Osteocyte (in vitro differentiated cells): ENCODE results near the gene RIN1. TPM values are rescaled to one million over a fixed set of nuclear protein-coding genes. Genes with fewer than 3 reads are reported as not detected.
"Not testable (repeated sequence)": the region's sequence is repeated elsewhere in the genome, so short reads cannot be mapped to it uniquely, and the experiment has no call there.

ENCODE experiments used
- DNase-seq: peaks from one replicate; pipeline ENCODE4 v3.0.0; 2021; ENCODE audit warnings: mixed read lengths; ENCODE audit not compliant: unreplicated experiment; ENCODE audit errors: extremely low spot score
- H3K27ac Mint-ChIP-seq: one replicate; pipeline ENCODE4 v1.8.0; 2021; ENCODE audit warnings: mild to moderate bottlenecking, mixed read lengths; ENCODE audit not compliant: unreplicated experiment
- H3K27me3 Mint-ChIP-seq: one replicate; pipeline ENCODE4 v1.8.0; 2021; ENCODE audit warnings: mixed read lengths; ENCODE audit not compliant: unreplicated experiment
- H3K36me3 Mint-ChIP-seq: one replicate; pipeline ENCODE4 v1.8.0; 2021; ENCODE audit warnings: mixed read lengths; ENCODE audit not compliant: unreplicated experiment
- H3K4me1 Mint-ChIP-seq: one replicate; pipeline ENCODE4 v1.8.0; 2021; ENCODE audit warnings: mixed read lengths; ENCODE audit not compliant: unreplicated experiment
- H3K4me3 Mint-ChIP-seq: one replicate; pipeline ENCODE4 v1.8.0; 2021; ENCODE audit warnings: mild to moderate bottlenecking, moderate library complexity, mixed read lengths; ENCODE audit not compliant: unreplicated experiment
- H3K9me3 Mint-ChIP-seq: one replicate; pipeline ENCODE4 v1.8.0; 2021; ENCODE audit warnings: mixed read lengths; ENCODE audit not compliant: unreplicated experiment
- total RNA-seq: library from RNA; stranded (reverse); gene quantifications from 2 replicates; pipeline ENCODE4 v1.2.1, GENCODE V29; 2021
- TF ChIP-seq, protein P1 (sequence below): fragments of 200-600 bp; sonication (generic); IDR thresholded peaks from 2 replicates; pipeline ENCODE4 v1.5.0; 2021; ENCODE audit warnings: antibody characterized with exemption, mild to moderate bottlenecking, moderate library complexity

RIN1 gene
- total RNA-seq, 1 donor from 2014 or later: 23.6 TPM

DNA sequence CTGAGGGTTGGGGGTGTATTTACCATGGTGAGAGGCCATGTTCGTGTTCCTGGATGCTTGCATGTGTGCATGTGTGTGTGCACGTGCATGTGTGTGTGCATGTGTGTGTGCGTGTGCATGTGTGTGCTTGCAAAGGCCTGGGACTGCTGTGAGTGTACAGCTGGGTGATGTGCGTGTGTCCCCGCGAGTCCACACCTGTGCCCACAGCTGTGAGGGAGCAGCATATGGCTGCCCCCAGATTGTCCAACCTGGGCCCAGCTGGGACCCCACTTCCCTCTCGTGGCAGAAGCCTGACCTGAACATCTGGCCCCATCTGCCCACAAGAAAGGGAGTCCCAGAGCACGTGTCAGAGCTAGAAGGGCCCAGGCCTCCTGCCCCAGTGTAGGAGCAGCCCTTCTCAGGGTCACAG, 11.0 kb downstream of the RIN1 start:
- Mint-ChIP-seq H3K27ac (peak overlapping the region; percentile 90), H3K9me3 (no peaks in the 10 kb centered on the region), H3K4me3 (no peak overlapping the region), H3K4me1 (peaks cover 74% of the 10 kb centered on the region), H3K36me3 (no peaks in the 10 kb centered on the region), H3K27me3 (no peaks in the 10 kb centered on the region)
- TF ChIP-seq, protein P1, sequence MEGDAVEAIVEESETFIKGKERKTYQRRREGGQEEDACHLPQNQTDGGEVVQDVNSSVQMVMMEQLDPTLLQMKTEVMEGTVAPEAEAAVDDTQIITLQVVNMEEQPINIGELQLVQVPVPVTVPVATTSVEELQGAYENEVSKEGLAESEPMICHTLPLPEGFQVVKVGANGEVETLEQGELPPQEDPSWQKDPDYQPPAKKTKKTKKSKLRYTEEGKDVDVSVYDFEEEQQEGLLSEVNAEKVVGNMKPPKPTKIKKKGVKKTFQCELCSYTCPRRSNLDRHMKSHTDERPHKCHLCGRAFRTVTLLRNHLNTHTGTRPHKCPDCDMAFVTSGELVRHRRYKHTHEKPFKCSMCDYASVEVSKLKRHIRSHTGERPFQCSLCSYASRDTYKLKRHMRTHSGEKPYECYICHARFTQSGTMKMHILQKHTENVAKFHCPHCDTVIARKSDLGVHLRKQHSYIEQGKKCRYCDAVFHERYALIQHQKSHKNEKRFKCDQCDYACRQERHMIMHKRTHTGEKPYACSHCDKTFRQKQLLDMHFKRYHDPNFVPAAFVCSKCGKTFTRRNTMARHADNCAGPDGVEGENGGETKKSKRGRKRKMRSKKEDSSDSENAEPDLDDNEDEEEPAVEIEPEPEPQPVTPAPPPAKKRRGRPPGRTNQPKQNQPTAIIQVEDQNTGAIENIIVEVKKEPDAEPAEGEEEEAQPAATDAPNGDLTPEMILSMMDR: no peak
- DNase-seq: no peak

DNA sequence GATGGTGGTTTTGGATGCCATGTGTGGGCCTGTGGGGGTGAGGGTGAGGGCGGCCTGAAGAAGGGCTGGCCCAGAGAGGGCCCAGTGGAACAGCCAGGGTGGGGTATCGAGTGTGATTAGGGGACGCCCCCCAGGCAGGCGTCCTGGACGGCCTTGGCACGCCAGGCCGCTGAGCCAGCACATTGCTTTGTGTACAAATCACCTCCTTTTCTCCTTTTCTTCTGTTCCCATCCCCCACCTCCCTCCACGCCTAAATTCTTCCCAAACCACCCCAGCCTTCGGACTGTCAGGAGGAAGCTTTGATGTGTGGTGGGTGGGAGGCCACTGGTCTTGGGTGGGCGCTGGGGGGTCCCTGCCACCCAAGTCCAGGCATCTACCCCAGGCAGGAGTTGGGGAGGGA, 11.6 kb downstream of the RIN1 start:
- Mint-ChIP-seq H3K36me3 (no peaks in the 10 kb centered on the region), H3K9me3 (no peaks in the 10 kb centered on the region), H3K27me3 (no peaks in the 10 kb centered on the region), H3K4me1 (peaks cover 70% of the 10 kb centered on the region), H3K4me3 (no peak overlapping the region), H3K27ac (peak overlapping the region; percentile 90)
- no peak for DNase-seq
- TF ChIP-seq, protein P1: no peak

DNA sequence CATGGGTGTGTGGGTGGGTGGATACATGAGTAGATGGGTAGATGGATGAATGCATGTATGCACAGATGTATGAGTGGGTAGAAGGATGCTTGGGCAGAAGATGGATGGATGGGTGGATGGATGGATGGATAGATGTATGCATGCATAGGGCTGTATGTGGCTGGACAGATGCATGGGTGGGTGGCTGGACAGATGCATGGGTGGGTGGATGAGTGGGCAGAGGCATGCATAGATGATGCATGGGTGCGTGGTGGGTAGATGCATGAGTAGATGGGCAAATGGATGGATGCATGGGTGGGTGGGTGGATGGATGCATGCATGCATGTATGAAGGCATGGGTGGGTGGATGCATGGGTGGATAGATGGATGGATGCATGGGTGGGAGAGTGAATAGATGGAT, 12.6 kb downstream of the RIN1 start:
- no peaks in the 10 kb centered on the region for H3K36me3 Mint-ChIP-seq
- TF ChIP-seq, protein P1: no peak
- no peak overlapping the region for H3K4me3 Mint-ChIP-seq
- no peaks in the 10 kb centered on the region for H3K27me3 Mint-ChIP-seq
- H3K9me3 Mint-ChIP-seq: no peaks in the 10 kb centered on the region
- no peak for DNase-seq
- H3K4me1 Mint-ChIP-seq: peaks cover 69% of the 10 kb centered on the region
- H3K27ac Mint-ChIP-seq: no peak overlapping the region

DNA sequence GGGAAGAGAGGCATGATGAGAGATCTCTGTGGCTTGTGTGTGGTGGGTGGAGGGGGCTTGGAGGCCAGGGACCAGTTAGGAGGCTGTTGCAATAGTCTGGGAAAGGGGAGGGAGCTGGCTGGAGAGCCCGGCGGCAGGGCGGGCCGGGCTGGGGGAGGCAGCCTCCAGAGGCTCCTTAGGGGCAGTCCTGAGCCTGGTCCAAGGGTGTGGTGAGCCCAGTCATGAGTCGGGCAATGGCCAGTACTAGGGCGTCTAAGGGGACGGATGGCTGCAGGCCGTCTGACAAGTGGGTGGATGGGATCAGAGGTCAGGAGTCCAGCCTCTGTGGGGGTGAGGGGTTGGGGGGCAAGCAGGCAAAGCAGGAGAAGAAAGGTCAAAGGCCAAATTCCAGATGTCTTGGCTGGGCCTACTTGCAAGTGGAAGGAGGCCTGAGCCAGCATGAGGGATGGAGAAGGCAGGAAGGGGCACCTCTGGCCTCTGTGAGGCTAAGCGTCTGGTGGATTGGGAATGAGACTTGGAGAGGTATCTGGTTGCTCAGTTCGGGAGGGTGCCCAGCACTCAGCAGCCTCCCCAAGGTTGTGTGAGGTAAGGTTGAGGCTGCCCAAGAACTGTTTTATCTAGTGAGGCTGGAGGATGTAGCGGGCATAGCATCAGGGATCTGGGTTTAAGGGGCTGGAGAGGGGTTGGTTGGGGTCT, 13.4 kb downstream of the RIN1 start:
- TF ChIP-seq, protein P1: no peak
- Mint-ChIP-seq H3K4me1 (peaks cover 69% of the 10 kb centered on the region), H3K4me3 (no peak overlapping the region), H3K36me3 (no peaks in the 10 kb centered on the region), H3K27ac (peak overlapping the region; percentile 46), H3K27me3 (no peaks in the 10 kb centered on the region), H3K9me3 (no peaks in the 10 kb centered on the region)
- no peak for DNase-seq

DNA sequence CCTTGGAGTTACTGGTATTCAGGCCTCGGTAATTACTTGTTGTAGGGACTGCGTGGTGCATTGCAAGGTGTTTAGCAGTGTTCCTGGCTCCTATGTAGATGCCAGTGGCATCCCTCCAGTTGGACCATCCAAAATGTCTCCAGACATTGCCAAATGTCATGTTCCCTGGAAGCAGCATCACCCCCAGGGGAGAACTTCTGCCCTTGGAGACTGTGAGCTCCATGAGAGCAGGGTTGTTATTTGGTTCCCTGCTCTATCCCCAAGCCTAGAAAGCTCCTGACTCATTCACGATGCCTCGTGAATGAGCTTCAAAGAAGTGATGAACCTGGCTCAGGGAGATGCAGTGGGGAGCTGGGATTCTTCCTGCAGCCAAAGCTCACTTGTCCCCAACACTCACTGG, 14.6 kb downstream of the RIN1 start:
- DNase-seq: no peak
- TF ChIP-seq, protein P1: no peak
- no peaks in the 10 kb centered on the region for H3K27me3 Mint-ChIP-seq
- peaks cover 66% of the 10 kb centered on the region for H3K4me1 Mint-ChIP-seq
- no peak overlapping the region for H3K4me3 Mint-ChIP-seq
- no peaks in the 10 kb centered on the region for H3K36me3 Mint-ChIP-seq
- no peak overlapping the region for H3K27ac Mint-ChIP-seq
- H3K9me3 Mint-ChIP-seq: no peaks in the 10 kb centered on the region

DNA sequence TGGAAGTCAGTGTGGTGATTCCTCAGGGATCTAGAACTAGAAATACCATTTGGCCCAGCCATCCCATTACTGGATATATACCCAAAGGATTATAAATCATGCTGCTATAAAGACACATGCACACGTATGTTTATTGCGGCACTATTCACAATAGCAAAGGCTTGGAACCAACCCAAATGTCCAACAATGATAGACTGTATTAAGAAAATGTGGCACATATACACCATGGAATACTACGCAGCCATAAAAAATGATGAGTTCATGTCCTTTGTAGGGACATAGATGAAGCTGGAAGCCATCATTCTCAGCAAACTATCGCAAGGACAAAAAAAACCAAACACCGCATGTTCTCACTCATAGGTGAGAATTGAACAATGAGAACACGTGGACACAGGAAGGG, 15.5 kb downstream of the RIN1 start:
- not testable (repeated sequence) for DNase-seq, H3K27ac Mint-ChIP-seq, H3K4me3 Mint-ChIP-seq, H3K27me3 Mint-ChIP-seq, H3K9me3 Mint-ChIP-seq, H3K36me3 Mint-ChIP-seq
- peaks cover 66% of the 10 kb centered on the region for H3K4me1 Mint-ChIP-seq

DNA sequence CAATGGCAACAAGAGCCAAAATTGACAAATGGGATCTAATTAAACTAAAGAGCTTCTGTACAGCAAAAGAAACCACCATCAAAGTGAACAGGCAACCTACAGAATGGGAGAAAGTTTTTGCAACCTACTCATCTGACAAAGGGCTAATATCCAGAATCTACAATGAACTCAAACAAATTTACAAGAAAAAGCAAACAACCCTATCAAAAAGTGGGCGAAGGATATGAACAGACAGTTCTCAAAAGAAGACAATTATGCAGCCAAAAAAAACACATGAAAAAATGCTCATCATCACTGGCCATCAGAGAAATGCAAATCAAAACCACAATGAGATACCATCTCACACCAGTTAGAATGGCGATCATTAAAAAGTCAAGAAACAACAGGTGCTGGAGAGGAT, 15.9 kb downstream of the RIN1 start:
- H3K4me1 Mint-ChIP-seq: peaks cover 66% of the 10 kb centered on the region
- not testable (repeated sequence) for H3K27ac Mint-ChIP-seq, H3K4me3 Mint-ChIP-seq, H3K36me3 Mint-ChIP-seq, DNase-seq, H3K9me3 Mint-ChIP-seq, H3K27me3 Mint-ChIP-seq
